ENCODE results near the gene CYP26B1. TPM values are rescaled to one million over a fixed set of nuclear protein-coding genes. Genes with fewer than 3 reads are reported as not detected.

Gene CYP26B1
- total RNA-seq, 1 experiment from 2014 or later, result 2.7 TPM

GRCh38 chr2:72136331-72136730 is 11.3 kb downstream of the CYP26B1 start:
- H3K4me3 ChIP-seq (ENCODE audit: low read depth, low read length, poor library complexity, severe bottlenecking), result no peak overlapping the region
- H3K9me3 ChIP-seq (ENCODE audit: low read depth, low read length, poor library complexity, severe bottlenecking), result no peaks in the 10 kb centered on the region
- no peaks in the 10 kb centered on the region for H3K36me3 ChIP-seq (ENCODE audit: insufficient read depth, low read length, poor library complexity, severe bottlenecking)
- ChIA-PET POLR2A (ENCODE audit: low non-redundant PET) (no interaction called here), CTCF (no interaction called here)
- H3K27ac ChIP-seq (ENCODE audit: low read depth, low read length, poor library complexity, severe bottlenecking), result no peak overlapping the region
- H3K27me3 ChIP-seq (replicated peaks; ENCODE audit: insufficient read depth, low read depth, low read length, poor library complexity), result no peaks in the 10 kb centered on the region
- no peaks in the 10 kb centered on the region for H3K4me1 ChIP-seq (ENCODE audit: insufficient read depth, low read length, poor library complexity, severe bottlenecking)
- intact Hi-C loops (cut with micrococcal nuclease; ENCODE audit: unreplicated experiment), result no loop called here
- DNase-seq (ENCODE audit: low spot score), result no peak
- TF ChIP-seq EZH2 (IDR thresholded peaks at IDR 0.05; ENCODE audit: borderline replicate concordance, low read depth, low read length, poor library complexity, severe bottlenecking), result no peak
- no peak for TF ChIP-seq CTCF (conservative IDR thresholded peaks at IDR 0.05; ENCODE audit: low read depth, low read length)
- BruUV-seq (replicated peaks), result no TSS peak

GRCh38 chr2:72135921-72136320 is 11.7 kb downstream of the CYP26B1 start:
- POLR2A ChIA-PET (ENCODE audit: low non-redundant PET), result no interaction called here
- no TSS peak for BruUV-seq (replicated peaks)
- no peak for DNase-seq (ENCODE audit: low spot score)
- H3K36me3 ChIP-seq (ENCODE audit: insufficient read depth, low read length, poor library complexity, severe bottlenecking), result no peaks in the 10 kb centered on the region
- H3K27me3 ChIP-seq (replicated peaks; ENCODE audit: insufficient read depth, low read depth, low read length, poor library complexity), result no peaks in the 10 kb centered on the region
- no peak overlapping the region for H3K4me3 ChIP-seq (ENCODE audit: low read depth, low read length, poor library complexity, severe bottlenecking)
- no peaks in the 10 kb centered on the region for H3K4me1 ChIP-seq (ENCODE audit: insufficient read depth, low read length, poor library complexity, severe bottlenecking)
- H3K27ac ChIP-seq (ENCODE audit: low read depth, low read length, poor library complexity, severe bottlenecking), result no peak overlapping the region
- TF ChIP-seq CTCF (conservative IDR thresholded peaks at IDR 0.05; ENCODE audit: low read depth, low read length), result no peak
- no peak for TF ChIP-seq EZH2 (IDR thresholded peaks at IDR 0.05; ENCODE audit: borderline replicate concordance, low read depth, low read length, poor library complexity, severe bottlenecking)
- H3K9me3 ChIP-seq (ENCODE audit: low read depth, low read length, poor library complexity, severe bottlenecking), result no peaks in the 10 kb centered on the region
- CTCF ChIA-PET, result no interaction called here
- intact Hi-C loops (cut with micrococcal nuclease; ENCODE audit: unreplicated experiment), result no loop called here

DNA sequence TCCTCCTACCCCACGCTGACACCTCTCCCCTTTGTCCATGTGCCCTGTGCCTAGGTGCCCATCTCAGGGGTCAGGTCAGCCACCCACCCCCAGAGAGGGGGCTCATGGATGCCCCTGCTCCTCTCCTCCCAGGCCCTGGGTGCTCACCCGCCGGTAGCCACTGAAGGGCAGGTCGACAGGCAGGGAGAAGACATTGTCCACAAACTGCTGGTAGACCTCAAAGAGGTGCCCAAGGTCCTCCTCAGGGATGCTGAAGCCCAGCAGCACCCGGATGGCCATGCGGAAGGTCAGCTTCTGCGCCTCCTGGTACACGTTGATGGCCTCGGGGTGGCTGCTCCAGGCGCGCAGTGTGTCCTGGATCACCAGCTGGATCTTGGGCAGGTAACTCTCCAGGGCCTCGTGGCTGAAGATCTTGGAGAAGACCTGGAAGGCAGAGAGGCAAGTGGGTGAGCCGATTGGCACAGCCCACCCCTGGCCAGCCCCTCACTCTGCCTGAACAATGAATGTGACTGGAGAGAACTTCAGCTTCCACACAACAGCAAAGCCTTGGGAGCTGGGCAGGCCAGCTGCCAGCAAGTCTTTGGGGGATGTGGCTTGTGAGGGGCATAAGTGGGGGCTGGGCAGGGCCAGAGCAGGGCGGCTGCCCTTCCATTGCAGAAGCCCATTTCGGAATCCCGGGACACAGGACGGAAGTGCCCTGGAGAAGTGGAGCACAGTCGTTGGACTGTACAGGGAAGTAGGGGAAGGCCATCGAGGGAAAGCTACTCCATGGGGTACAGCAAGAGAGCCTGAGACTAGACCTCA is 12.5 kb downstream of the CYP26B1 start:
- ChIA-PET CTCF (no interaction called here), POLR2A (ENCODE audit: low non-redundant PET) (no interaction called here)
- TF ChIP-seq EZH2 (IDR thresholded peaks at IDR 0.05; ENCODE audit: borderline replicate concordance, low read depth, low read length, poor library complexity, severe bottlenecking) (no peak), CTCF (conservative IDR thresholded peaks at IDR 0.05; ENCODE audit: low read depth, low read length) (no peak)
- no peaks in the 10 kb centered on the region for H3K36me3 ChIP-seq (ENCODE audit: insufficient read depth, low read length, poor library complexity, severe bottlenecking)
- BruUV-seq (replicated peaks), result no TSS peak
- DNase-seq (ENCODE audit: low spot score), result no peak
- no peaks in the 10 kb centered on the region for H3K9me3 ChIP-seq (ENCODE audit: low read depth, low read length, poor library complexity, severe bottlenecking)
- H3K27ac ChIP-seq (ENCODE audit: low read depth, low read length, poor library complexity, severe bottlenecking), result no peak overlapping the region
- no peaks in the 10 kb centered on the region for H3K4me1 ChIP-seq (ENCODE audit: insufficient read depth, low read length, poor library complexity, severe bottlenecking)
- H3K27me3 ChIP-seq (replicated peaks; ENCODE audit: insufficient read depth, low read depth, low read length, poor library complexity), result no peaks in the 10 kb centered on the region
- intact Hi-C loops (cut with micrococcal nuclease; ENCODE audit: unreplicated experiment), result no loop called here
- H3K4me3 ChIP-seq (ENCODE audit: low read depth, low read length, poor library complexity, severe bottlenecking), result no peak overlapping the region
